Tibial artery (tissue), 4 donors: ENCODE data around the gene ALPK3.

Experiments used
- DNase-seq, 2 donors: peaks; one replicate each; pipeline ENCODE4 v3.0.0-alpha.2; 2019
- H3K27ac ChIP-seq, 2 donors: fragments of 200-600 bp; sonication (generic) in 1 of 2; 1 replicate in 1 of 2; 2 replicates in 1 of 2; pipeline ENCODE4 v1.5.1; 2018 to 2019; ENCODE audit warnings: mild to moderate bottlenecking in 1 of 2
- H3K27me3 ChIP-seq, 2 donors: fragments of 200-600 bp; sonication (generic) in 1 of 2; one replicate each; pipeline versions ENCODE4 v1.5.1 to v1.6.0; 2016 to 2019
- H3K36me3 ChIP-seq, 3 donors: fragments of 200-600 bp; sonication (generic) in 2 of 3; one replicate each; pipeline ENCODE4 v1.5.1; 2016 to 2019; ENCODE audit warnings: mild to moderate bottlenecking in 2 of 3
- H3K4me1 ChIP-seq, 4 donors: fragments of 200-600 bp; sonication (generic) in 2 of 4; 1 replicate in 3 of 4; 2 replicates in 1 of 4; pipeline ENCODE4 v1.5.1; 2016 to 2019
- H3K4me3 ChIP-seq, 2 donors: fragments of 200-600 bp; sonication (generic) in 1 of 2; 1 replicate in 1 of 2; 2 replicates in 1 of 2; pipeline ENCODE4 v1.5.1; 2018 to 2019; ENCODE audit warnings: mild to moderate bottlenecking in 2 of 2
- H3K9me3 ChIP-seq, 3 donors: fragments of 200-600 bp; sonication (generic) in 1 of 3; one replicate each; pipeline ENCODE4 v1.5.1; 2016 to 2019
- CTCF ChIP-seq, 2 experiments: fragments of 200-600 bp in 1 of 2; fragments of 450-650 bp in 1 of 2; IDR thresholded peaks; one replicate each; pipeline ENCODE4 v1.5.1; 2017 to 2019; ENCODE audit warnings: antibody characterized with exemption in 2 of 2, mild to moderate bottlenecking in 1 of 2, moderate library complexity in 1 of 2
- intact Hi-C: fragments of 100-400 bp; cut with DNase I; formaldehyde crosslinking; loops from one replicate; pipeline ENCODE4 v1.15.0; 2023; ENCODE audit warnings: low total_unique reads

The ALPK3 gene

DNA sequence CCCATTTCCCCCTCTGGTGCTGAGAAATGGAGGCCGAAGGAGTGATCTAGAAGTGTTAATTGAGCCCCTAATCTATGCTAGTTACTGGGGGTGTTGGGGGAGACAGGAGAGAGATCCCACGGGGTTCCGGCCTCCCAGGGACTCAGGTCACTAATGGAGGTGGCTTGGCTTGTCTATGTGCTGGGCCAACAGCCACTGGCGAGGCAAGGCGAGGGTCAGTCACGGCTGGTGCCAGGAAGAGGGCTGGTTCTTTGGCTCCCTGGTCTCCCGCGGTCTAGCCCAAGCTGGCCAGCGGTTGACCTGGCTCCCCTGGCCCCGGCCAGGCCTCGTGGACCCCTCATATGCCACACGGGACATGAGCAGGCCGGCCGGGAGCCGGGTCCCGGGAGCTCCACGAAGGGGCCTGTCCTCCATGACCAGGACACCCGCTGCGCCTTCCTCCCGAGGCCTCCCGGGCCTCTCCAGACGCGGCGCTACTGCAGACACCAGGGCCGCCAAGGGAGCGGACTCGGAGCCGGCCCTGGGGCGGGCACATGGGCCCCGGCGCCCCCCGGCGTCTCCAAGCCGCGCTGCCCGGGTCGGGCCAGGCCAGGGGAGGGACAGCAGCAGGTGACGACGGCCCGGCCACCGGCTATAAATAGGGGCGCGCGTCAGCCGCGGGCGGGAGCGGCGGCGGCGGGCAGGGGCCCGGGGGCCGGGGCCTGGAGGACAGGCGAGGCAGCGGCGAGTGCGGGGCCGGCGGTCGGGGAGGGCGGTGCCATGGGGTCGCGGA is at the start of gene ALPK3:
TSS of gene ALPK3 (plus strand) at position 663 of the 772 bp plus-strand sequence. CDS start at position 760, 97 bp downstream.
- peak within 1 kb of the TSS; percentile 99 for H3K27ac ChIP-seq
- no peaks in the 10 kb centered on the region for H3K9me3 ChIP-seq
- no peaks in the 10 kb centered on the region for H3K36me3 ChIP-seq
- H3K4me1 ChIP-seq = peaks cover 0 to 65% (median 42%) of the 10 kb centered on the region in 4 donors
- peak in 1 of 2 experiments; percentile 14 for TF ChIP-seq CTCF (IDR thresholded peaks at IDR 0.05)
- intact Hi-C loops = loop anchor here (5.0 to 10.0 kb wide), 3 partner anchors 160 to 232 kb away; partner anchors contain the start of genes NMB and ZSCAN2
- no peaks in the 10 kb centered on the region for H3K27me3 ChIP-seq
- DNase-seq = peak; percentile 67 to 93
- peak within 1 kb of the TSS; percentile 58 to 64 for H3K4me3 ChIP-seq

DNA sequence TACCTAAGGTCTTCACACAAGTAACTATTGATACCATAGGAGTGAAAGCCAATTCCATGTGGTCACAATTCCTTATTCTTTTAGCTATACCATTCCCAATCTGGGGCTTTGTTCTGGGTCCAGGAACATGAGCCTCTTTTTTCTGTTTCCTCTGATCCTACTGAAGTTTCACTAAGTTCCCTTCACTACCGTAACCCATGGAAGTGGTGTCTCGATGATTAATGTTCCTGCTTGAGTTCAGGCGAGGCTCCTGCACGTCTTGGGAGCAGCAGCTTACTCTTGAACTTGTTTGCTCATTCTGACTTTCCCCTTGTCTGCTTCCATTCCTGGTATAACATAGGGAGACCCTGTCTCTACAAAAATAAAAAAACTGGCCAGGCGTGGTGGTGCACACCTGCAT is 45.1 kb upstream of the ALPK3 start:
- intact Hi-C loops = no loop called here
- no peak for DNase-seq
- Histone ChIP-seq H3K27me3 (no peaks in the 10 kb centered on the region), H3K36me3 (peaks cover 6 to 37% (median 22%) of the 10 kb centered on the region in 3 donors), H3K27ac (no peak overlapping the region), H3K9me3 (no peaks in the 10 kb centered on the region), H3K4me1 (peaks cover 0 to 22% (median 11%) of the 10 kb centered on the region in 4 donors), H3K4me3 (no peak overlapping the region)
- TF ChIP-seq CTCF (IDR thresholded peaks at IDR 0.05) = no peak

DNA sequence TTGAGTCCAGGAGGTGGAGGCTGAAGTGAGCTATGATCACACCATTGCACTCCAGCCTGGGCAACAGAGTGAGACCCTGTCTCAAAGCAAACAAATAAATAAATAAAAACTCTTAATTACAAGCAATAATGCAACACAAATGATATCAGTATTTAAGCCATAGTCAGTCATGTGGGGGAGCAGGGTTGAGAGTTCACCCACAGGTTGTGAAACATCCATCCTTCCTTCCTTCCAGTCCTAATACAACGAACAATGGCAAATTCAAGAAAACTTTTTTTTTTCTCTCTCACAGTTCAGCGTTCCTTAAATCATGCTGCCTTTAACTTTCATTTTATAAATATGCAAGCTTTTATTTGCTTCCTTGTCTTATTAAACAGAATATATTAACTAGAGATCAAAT is 44.7 kb upstream of the ALPK3 start:
- peaks cover 6 to 32% (median 17%) of the 10 kb centered on the region in 3 donors for H3K36me3 ChIP-seq
- DNase-seq = no peak
- no peak for TF ChIP-seq CTCF (IDR thresholded peaks at IDR 0.05)
- no peak overlapping the region for H3K4me3 ChIP-seq
- H3K9me3 ChIP-seq = no peaks in the 10 kb centered on the region
- H3K4me1 ChIP-seq = peaks cover 0 to 27% (median 13%) of the 10 kb centered on the region in 4 donors
- H3K27ac ChIP-seq = no peak overlapping the region
- H3K27me3 ChIP-seq = no peaks in the 10 kb centered on the region
- intact Hi-C loops = no loop called here

DNA sequence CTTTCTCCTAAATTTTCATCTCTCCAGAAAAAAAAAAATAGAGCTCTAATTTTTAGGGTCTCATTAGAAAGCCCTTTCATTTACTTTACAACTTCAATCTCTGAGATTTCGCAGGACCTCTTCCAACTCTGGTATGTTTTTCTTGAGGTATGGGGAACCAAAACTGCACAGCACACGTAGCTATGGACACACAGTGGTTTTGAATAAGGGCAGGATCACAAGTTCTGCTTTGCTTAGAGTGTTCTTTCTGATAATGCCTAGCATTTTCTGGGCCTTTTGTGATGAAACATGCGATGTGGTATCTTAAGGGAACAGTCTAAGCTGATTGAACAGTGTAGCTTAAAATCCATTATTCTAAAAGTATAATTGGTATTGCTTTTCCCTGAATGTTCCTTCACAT is 43.4 kb upstream of the ALPK3 start:
- intact Hi-C loops = no loop called here
- no peak overlapping the region for H3K4me3 ChIP-seq

DNA sequence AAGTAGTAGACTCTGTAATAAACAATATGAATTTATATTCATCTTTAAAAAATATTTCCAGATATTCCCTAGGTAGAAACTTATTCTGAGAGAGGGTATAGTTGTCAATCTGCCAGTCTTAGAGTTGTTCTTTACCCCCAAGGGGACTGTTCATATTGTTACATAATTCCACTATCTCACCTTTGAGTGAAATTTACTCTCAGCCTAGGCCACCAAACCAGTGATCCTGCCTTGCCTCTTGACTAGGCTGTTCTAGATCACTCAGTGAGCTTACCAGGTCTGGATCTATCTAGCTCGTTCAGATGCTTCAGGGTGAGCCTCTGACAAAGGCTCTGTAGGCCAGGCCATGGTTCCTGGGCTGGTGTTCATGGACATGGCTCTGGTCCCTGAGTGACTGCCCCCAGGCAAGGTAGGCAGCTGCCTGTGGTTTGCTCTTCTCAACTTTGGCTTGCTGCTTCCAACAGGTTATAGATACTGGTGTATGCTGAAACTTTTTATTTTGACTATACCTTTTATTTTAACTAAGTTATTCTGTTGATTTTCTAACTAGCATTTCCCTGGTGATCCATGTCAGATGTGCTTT is 41.2 kb upstream of the ALPK3 start:
- DNase-seq = no peak
- Histone ChIP-seq H3K4me3 (no peak overlapping the region), H3K36me3 (peaks cover 0 to 19% (median 7%) of the 10 kb centered on the region in 3 donors), H3K27ac (no peak overlapping the region), H3K9me3 (no peaks in the 10 kb centered on the region), H3K4me1 (peaks cover 0 to 40% (median 11%) of the 10 kb centered on the region in 4 donors), H3K27me3 (no peaks in the 10 kb centered on the region)
- no peak for TF ChIP-seq CTCF (IDR thresholded peaks at IDR 0.05)
- intact Hi-C loops = no loop called here

More for the DNA sequence above, 43.4 kb upstream of the ALPK3 start:
- TF ChIP-seq CTCF (IDR thresholded peaks at IDR 0.05) = no peak
- H3K4me1 ChIP-seq = peaks cover 0 to 29% (median 13%) of the 10 kb centered on the region in 4 donors
- H3K27ac ChIP-seq = no peak overlapping the region
- peaks cover 6 to 29% (median 15%) of the 10 kb centered on the region in 3 donors for H3K36me3 ChIP-seq
- H3K9me3 ChIP-seq = no peaks in the 10 kb centered on the region
- no peak for DNase-seq
- no peaks in the 10 kb centered on the region for H3K27me3 ChIP-seq
